PC-9 (cell line): ENCODE data around the gene ACACB. TPM values are rescaled to one million over a fixed set of nuclear protein-coding genes. Genes with fewer than 3 reads are reported as not detected.

Experiments used
- BruUV-seq: library from RNA; stranded (reverse); fragments of 400-500 nt; replicated peaks from 2 replicates; lab custom pipeline; 2021; lab: Mats Ljungman, UMichigan
- CTCF ChIA-PET: fragments of 300-600 bp; sonication (Branson Sonifier 250); formaldehyde crosslinking; loops from one replicate; lab custom pipeline; 2022; ENCODE audit warnings: antibody characterized with exemption; lab: Charles Lee
- POLR2A ChIA-PET: fragments of 300-600 bp; sonication (Branson Sonifier 250); formaldehyde crosslinking; loops from one replicate; lab custom pipeline; 2022; ENCODE audit warnings: antibody characterized with exemption; ENCODE audit not compliant: unreplicated experiment; lab: Charles Lee
- DNase-seq, 2 experiments: peaks; one replicate each; pipeline versions ENCODE4 v3.0.0 to v3.0.0-alpha.2; 2015 to 2022; ENCODE audit warnings: mixed read lengths in 1 of 2
- H2AFZ ChIP-seq: fragments of 200-600 bp; sonication (generic); 2 replicates; pipeline ENCODE4 v1.8.1; 2017; ENCODE audit warnings: antibody characterized with exemption
- H3F3A ChIP-seq: fragments of 200-600 bp; sonication (generic); 2 replicates; pipeline ENCODE4 v1.8.1; 2017; ENCODE audit warnings: antibody characterized with exemption, mild to moderate bottlenecking, low read depth; ENCODE audit not compliant: insufficient read depth
- H3K27ac ChIP-seq: fragments of 200-600 bp; sonication (generic); 2 replicates; pipeline ENCODE4 v1.6.1; 2016; ENCODE audit warnings: mixed run types
- H3K27me3 ChIP-seq: fragments of 200-600 bp; sonication (generic); 2 replicates; pipeline ENCODE4 v1.6.1; 2016; ENCODE audit warnings: low read depth, mixed run types; ENCODE audit not compliant: insufficient read depth
- H3K36me3 ChIP-seq: fragments of 200-600 bp; sonication (generic); 2 replicates; pipeline ENCODE4 v1.6.1; 2016; ENCODE audit warnings: low read depth, mixed run types
- H3K4me1 ChIP-seq: fragments of 200-600 bp; sonication (generic); replicated peaks from 2 replicates; pipeline ENCODE4 v1.6.1; 2016; ENCODE audit warnings: mixed run types; ENCODE audit not compliant: insufficient read depth
- H3K4me2 ChIP-seq: fragments of 200-600 bp; sonication (generic); 2 replicates; pipeline ENCODE4 v1.6.1; 2017; ENCODE audit warnings: mixed run types
- H3K4me3 ChIP-seq: fragments of 200-600 bp; sonication (generic); 2 replicates; pipeline ENCODE4 v1.6.1; 2016; ENCODE audit warnings: mixed run types
- H3K79me2 ChIP-seq: fragments of 200-600 bp; sonication (generic); 2 replicates; pipeline ENCODE4 v1.6.1; 2017; ENCODE audit warnings: low read depth, mixed run types
- H3K9me2 ChIP-seq: fragments of 200-600 bp; sonication (generic); 2 replicates; pipeline ENCODE4 v1.8.1; 2017; ENCODE audit warnings: mild to moderate bottlenecking; ENCODE audit not compliant: insufficient read depth
- H3K9me3 ChIP-seq: fragments of 200-600 bp; sonication (generic); 2 replicates; pipeline ENCODE4 v1.8.1; 2016; ENCODE audit warnings: low read depth; ENCODE audit not compliant: insufficient read depth
- H4K20me1 ChIP-seq: fragments of 200-600 bp; sonication (generic); 2 replicates; pipeline ENCODE4 v1.8.1; 2017; ENCODE audit not compliant: insufficient read depth
- CTCF ChIP-seq: fragments of 200-600 bp; sonication (generic); conservative IDR thresholded peaks from 2 replicates; pipeline ENCODE4 v1.6.1; 2017; ENCODE audit warnings: mixed run types, antibody characterized with exemption, mild to moderate bottlenecking, moderate library complexity
- EZH2 ChIP-seq: fragments of 200-600 bp; sonication (generic); IDR thresholded peaks from 2 replicates; pipeline ENCODE4 v1.8.0; 2017; ENCODE audit warnings: antibody characterized with exemption, low read depth
- intact Hi-C: fragments of 100-400 bp; cut with micrococcal nuclease; formaldehyde crosslinking; loops from one replicate; pipeline ENCODE4 v1.10.0; 2022; ENCODE audit not compliant: unreplicated experiment
- total RNA-seq: library from RNA; stranded (reverse); gene quantifications from 2 replicates; pipeline ENCODE4 v1.2.3, GENCODE V29; 2021

The ACACB gene
- total RNA-seq, 1 experiment from 2014 or later, result 13.8 TPM

DNA sequence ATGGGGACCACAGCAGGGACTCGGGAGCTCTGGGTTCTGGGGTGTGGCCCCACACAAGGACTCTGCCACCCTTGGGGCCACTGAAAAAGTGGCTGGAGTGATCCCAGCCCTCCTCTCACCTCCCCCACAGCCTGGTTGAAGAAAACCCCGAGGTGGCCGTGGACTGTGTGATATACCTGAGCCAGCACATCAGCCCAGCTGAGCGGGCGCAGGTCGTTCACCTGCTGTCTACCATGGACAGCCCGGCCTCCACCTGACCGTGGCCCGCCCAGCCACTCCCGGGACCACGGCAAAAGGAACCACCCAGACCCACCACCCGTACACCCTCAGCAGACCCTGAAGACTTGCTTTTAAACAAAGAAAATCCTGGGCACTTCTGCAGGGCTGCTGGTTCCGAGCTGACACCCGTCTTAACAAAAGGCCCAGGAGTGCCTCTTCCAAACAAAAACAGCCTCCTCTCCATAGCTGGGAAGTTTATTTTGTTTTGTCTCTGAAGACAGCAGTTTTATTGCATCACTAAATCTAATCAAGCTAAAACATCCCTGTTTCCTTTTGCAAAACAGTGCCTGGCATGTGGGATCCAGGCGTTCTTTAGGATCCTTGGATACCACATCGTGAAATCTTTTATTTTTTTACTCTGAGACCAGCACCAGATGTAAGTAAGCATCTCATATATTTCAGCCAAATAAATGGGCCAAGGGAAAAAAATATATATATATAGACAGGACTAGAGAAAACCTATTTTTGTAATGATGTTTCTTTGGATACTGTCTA is 149.9 kb downstream of the ACACB start:
- Histone ChIP-seq H3K4me3 (no peak overlapping the region), H3K79me2 (no peaks in the 10 kb centered on the region), H3F3A (no peaks in the 10 kb centered on the region), H3K27me3 (peaks cover 7% of the 10 kb centered on the region), H3K4me2 (no peak overlapping the region), H3K36me3 (no peaks in the 10 kb centered on the region), H3K9me2 (no peaks in the 10 kb centered on the region), H3K9me3 (no peaks in the 10 kb centered on the region), H3K27ac (no peak overlapping the region), H4K20me1 (no peaks in the 10 kb centered on the region), H3K4me1 (no peaks in the 10 kb centered on the region), H2AFZ (no peak overlapping the region)
- no TSS peak for BruUV-seq
- no peak for TF ChIP-seq CTCF
- TF ChIP-seq EZH2, result no peak
- intact Hi-C loops, result no loop called here
- no peak for DNase-seq
- POLR2A ChIA-PET, result no interaction called here
- CTCF ChIA-PET, result no interaction called here

DNA sequence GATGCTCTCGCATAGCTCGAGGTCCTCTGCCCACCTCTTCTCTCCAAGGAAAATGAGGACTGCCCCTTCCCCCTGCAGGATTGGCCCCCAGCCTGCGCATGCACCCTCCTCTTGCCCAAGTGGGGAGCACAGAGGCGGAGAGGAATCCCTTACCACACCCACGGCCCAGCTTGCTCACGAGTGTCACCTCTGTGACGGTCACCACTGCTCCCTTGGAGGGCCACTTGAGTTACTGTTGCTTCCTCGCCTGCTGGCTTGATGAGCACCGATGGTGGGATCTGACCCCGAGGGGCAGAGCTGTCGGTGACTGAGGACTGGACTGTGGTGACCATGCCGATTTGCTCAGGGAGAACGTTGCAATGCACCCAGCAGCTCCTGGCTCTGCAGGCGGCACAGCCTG is 151.0 kb downstream of the ACACB start:
- Histone ChIP-seq H3K36me3 (no peaks in the 10 kb centered on the region), H3K4me3 (no peak overlapping the region), H3K4me1 (no peaks in the 10 kb centered on the region), H3K9me3 (no peaks in the 10 kb centered on the region), H2AFZ (no peak overlapping the region), H3F3A (no peaks in the 10 kb centered on the region), H3K4me2 (no peak overlapping the region), H3K79me2 (no peaks in the 10 kb centered on the region), H3K27ac (no peak overlapping the region), H3K27me3 (peaks cover 15% of the 10 kb centered on the region), H4K20me1 (no peaks in the 10 kb centered on the region), H3K9me2 (no peaks in the 10 kb centered on the region)
- intact Hi-C loops, result no loop called here
- no peak for TF ChIP-seq EZH2
- no peak for DNase-seq
- no TSS peak for BruUV-seq
- ChIA-PET CTCF (no interaction called here), POLR2A (no interaction called here)

DNA sequence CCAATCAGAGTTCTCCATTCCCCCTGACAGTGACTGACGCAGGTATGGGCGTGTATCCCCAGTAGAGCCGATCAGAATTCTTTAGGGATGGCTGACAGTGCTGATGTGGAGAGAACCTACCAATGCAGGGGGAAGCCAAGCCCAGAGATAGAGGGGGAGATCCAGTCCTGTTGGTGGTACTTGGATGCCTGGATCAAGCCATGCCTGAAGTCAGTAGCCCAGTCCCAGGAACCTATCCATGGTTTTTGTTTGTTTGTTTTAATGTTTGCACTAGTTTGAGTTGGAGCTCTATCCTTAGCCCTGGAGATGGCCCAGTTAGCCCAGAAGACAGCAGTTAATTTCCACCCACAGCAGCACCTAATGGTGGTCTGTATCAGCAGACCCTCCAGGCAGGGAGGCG is 152.5 kb downstream of the ACACB start:
- Histone ChIP-seq H3K9me3 (no peaks in the 10 kb centered on the region), H3K4me2 (no peak overlapping the region), H3F3A (no peaks in the 10 kb centered on the region), H3K4me1 (no peaks in the 10 kb centered on the region), H3K4me3 (no peak overlapping the region), H3K36me3 (no peaks in the 10 kb centered on the region), H3K79me2 (no peaks in the 10 kb centered on the region), H2AFZ (no peak overlapping the region), H4K20me1 (no peaks in the 10 kb centered on the region), H3K27me3 (peaks cover 15% of the 10 kb centered on the region), H3K9me2 (no peaks in the 10 kb centered on the region), H3K27ac (no peak overlapping the region)
- ChIA-PET CTCF (no interaction called here), POLR2A (no interaction called here)
- DNase-seq, result no peak
- intact Hi-C loops, result no loop called here
- BruUV-seq, result no TSS peak
- no peak for TF ChIP-seq CTCF
- no peak for TF ChIP-seq EZH2

DNA sequence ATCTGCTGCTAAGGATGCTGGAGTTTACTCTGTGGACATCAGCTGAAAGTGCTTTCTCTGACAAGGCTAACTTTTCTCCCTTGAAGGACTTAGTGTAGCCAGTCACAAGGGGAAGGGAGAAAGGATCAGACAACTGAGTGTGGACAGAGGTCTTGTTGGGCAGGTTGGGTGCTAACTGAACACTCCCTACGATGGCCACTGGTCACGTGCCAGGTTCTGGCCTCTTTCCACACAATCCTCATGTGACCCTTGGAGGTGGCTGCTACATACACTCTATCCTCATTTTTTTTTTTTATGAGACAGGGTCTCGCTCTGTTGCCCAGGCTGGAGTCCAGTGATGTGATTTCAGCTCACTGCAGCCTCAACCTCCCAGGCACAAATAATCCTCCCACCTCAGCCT is 153.0 kb downstream of the ACACB start:
- H3K4me2 ChIP-seq, result no peak overlapping the region
- BruUV-seq, result no TSS peak
- H3K4me1 ChIP-seq, result no peaks in the 10 kb centered on the region
- no peak for DNase-seq
- no peaks in the 10 kb centered on the region for H3F3A ChIP-seq
- H3K9me3 ChIP-seq, result no peaks in the 10 kb centered on the region
- H4K20me1 ChIP-seq, result no peaks in the 10 kb centered on the region
- ChIA-PET POLR2A (no interaction called here), CTCF (no interaction called here)
- no peaks in the 10 kb centered on the region for H3K9me2 ChIP-seq
- TF ChIP-seq EZH2, result no peak
- no peak for TF ChIP-seq CTCF
- peaks cover 15% of the 10 kb centered on the region for H3K27me3 ChIP-seq
- no peak overlapping the region for H3K4me3 ChIP-seq
- H2AFZ ChIP-seq, result no peak overlapping the region
- no peaks in the 10 kb centered on the region for H3K36me3 ChIP-seq
- H3K79me2 ChIP-seq, result no peaks in the 10 kb centered on the region
- no peak overlapping the region for H3K27ac ChIP-seq
- intact Hi-C loops, result no loop called here
